GM11168 (cell line): ENCODE results near the gene SAMD10.

ENCODE experiments used
- in situ Hi-C: fragments of 300-500 bp; cut with MboI; formaldehyde crosslinking; loops from one replicate; pipeline ENCODE4 v1.12.0; 2022; ENCODE audit warnings: low sequenced_read_pairs; ENCODE audit not compliant: unreplicated experiment

SAMD10 gene

GRCh38 chr20:63958964-63959698 lies 20.3 kb downstream of the SAMD10 start:
- in situ Hi-C loops, result no loop called here

- in situ Hi-C loops, result no loop called here
Observed at GRCh38 chr20:63958471-63958870, 21.0 kb downstream of the SAMD10 start.

GRCh38 chr20:63957690-63958441 lies 21.6 kb downstream of the SAMD10 start:
- in situ Hi-C loops, result no loop called here

GRCh38 chr20:63957004-63957689 lies 22.3 kb downstream of the SAMD10 start:
- in situ Hi-C loops, result no loop called here

- in situ Hi-C loops, result no loop called here
Observed at GRCh38 chr20:63956664-63957003, 22.8 kb downstream of the SAMD10 start.

GRCh38 chr20:63955827-63956663 lies 23.4 kb downstream of the SAMD10 start, which contains the start of gene UCKL1:
TSS of gene UCKL1 (minus strand) at chr20:63956416. CDS start at chr20:63956372, 44 bp downstream.
- in situ Hi-C loops, result no loop called here

GRCh38 chr20:63955281-63955826 lies 24.1 kb downstream of the SAMD10 start:
- in situ Hi-C loops, result no loop called here

GRCh38 chr20:63953764-63954429 lies 25.5 kb downstream of the SAMD10 start:
- in situ Hi-C loops, result no loop called here

GRCh38 chr20:63952769-63953168 lies 26.7 kb downstream of the SAMD10 start:
- in situ Hi-C loops, result no loop called here

- in situ Hi-C loops, result no loop called here
Observed at GRCh38 chr20:63952210-63952535, 27.3 kb downstream of the SAMD10 start.

GRCh38 chr20:63951398-63952209 lies 27.8 kb downstream of the SAMD10 start:
- in situ Hi-C loops, result no loop called here

GRCh38 chr20:63950701-63951397 lies 28.6 kb downstream of the SAMD10 start:
- in situ Hi-C loops, result no loop called here

GRCh38 chr20:63947638-63948456 lies 31.6 kb downstream of the SAMD10 start:
- in situ Hi-C loops, result no loop called here

- in situ Hi-C loops, result no loop called here
Observed at GRCh38 chr20:63946986-63947637, 32.3 kb downstream of the SAMD10 start.

- in situ Hi-C loops, result no loop called here
Observed at GRCh38 chr20:63945921-63946920, 33.2 kb downstream of the SAMD10 start.
